Mesothelial cell of epicardium (in vitro differentiated cells): ENCODE results near the gene ZNF365. TPM values are rescaled to one million over a fixed set of nuclear protein-coding genes. Genes with fewer than 3 reads are reported as not detected.

ENCODE experiments used
- DNase-seq, 2 experiments: peaks; one replicate each; pipeline ENCODE4 v3.0.0; 2021; ENCODE audit warnings: low spot score in 2 of 2; ENCODE audit not compliant: unreplicated experiment in 2 of 2
- H3K27ac Mint-ChIP-seq: 2 replicates; pipeline ENCODE4 v1.8.0; 2021; ENCODE audit warnings: mixed read lengths
- H3K27me3 Mint-ChIP-seq: 2 replicates; pipeline ENCODE4 v1.8.0; 2021; ENCODE audit warnings: low read depth, mixed read lengths
- H3K36me3 Mint-ChIP-seq: 2 replicates; pipeline ENCODE4 v1.8.0; 2021; ENCODE audit warnings: mixed read lengths
- H3K4me1 Mint-ChIP-seq: 2 replicates; pipeline ENCODE4 v1.8.0; 2021; ENCODE audit warnings: mixed read lengths
- H3K4me3 Mint-ChIP-seq: 2 replicates; pipeline ENCODE4 v1.8.0; 2021; ENCODE audit warnings: mild to moderate bottlenecking, moderate library complexity, mixed read lengths
- H3K9me3 Mint-ChIP-seq: 2 replicates; pipeline ENCODE4 v1.8.0; 2021; ENCODE audit warnings: mixed read lengths
- CTCF ChIP-seq: fragments of 200-600 bp; sonication (generic); IDR thresholded peaks from one replicate; pipeline ENCODE4 v1.5.0; 2021; ENCODE audit warnings: antibody characterized with exemption; ENCODE audit not compliant: unreplicated experiment
- total RNA-seq: library from RNA; stranded (reverse); gene quantifications from 3 replicates; pipeline ENCODE4 v1.2.1, GENCODE V29; 2021

The ZNF365 gene
- total RNA-seq, 1 donor from 2014 or later, result not detected

DNA sequence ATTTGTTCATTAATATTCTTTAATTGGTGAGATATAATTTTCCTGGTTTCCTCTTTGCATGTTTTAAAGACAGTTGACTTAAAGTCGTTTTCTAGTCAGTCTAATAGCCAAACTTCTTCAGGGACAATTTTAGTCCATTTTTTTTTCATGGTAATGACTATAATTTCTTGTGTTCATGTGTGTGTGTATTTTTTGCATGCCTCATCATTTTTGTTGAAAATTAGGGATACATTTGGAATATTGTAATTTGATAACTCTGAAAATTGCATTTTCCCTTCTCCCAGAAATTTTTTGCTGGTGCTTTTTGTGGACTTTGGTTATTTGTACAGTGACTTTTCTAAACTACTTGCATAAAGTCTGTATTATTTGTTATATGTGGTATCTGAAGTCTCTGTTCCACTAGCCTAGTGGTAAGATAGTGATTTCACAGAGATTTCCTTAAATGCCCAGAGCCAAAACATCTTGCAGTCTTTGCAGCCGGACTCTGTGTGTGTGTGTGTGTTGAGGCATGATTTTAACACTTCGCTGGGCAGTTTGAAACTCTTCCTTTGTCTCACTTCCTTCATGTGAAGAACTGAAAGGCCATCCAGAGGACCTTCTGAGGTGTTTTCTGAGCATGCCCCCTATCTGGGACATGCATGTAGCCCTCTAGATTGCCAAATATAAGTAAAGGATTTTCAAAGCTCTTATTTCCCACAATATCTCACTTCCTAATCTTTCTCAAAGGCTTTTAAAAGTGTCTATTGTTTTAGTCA is 40.9 kb upstream of the ZNF365 start:
- Mint-ChIP-seq H3K4me3 (no peak overlapping the region), H3K36me3 (no peaks in the 10 kb centered on the region), H3K27me3 (peaks cover 3% of the 10 kb centered on the region), H3K9me3 (peaks cover 43% of the 10 kb centered on the region), H3K27ac (no peak overlapping the region), H3K4me1 (no peaks in the 10 kb centered on the region)
- TF ChIP-seq CTCF, result no peak
- no peak for DNase-seq

DNA sequence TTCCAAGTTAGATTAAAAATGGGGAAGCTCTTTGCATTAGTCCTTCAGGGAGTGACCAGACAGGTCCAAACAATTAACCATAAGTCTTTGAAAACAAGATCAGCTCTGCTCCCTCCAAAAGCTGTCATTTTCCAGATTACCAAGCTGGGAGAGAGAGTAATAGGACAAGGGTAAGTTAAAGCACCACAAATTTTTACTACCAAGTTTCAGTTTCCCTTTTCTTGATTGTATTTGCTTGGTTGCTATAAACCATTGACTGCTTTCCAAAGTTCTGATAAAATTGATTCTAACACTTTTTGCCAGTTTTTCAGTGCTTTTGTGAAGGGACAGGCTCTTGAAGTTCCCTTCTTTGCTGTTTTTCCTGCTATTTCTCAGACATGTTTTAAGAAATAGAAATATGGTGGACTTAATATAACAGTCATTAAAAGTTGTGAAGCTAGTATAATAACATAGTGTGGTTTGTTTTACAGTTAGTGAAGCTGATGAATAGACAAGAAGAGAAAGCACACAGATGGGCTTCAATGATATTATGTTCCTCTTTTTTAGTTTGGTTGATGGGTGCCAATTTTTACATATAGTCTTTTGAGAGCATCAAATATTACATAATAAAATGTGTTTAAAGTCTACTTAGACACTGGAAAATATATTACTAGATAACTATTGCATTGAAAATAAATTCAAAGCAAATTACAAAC is 40.0 kb upstream of the ZNF365 start:
- Mint-ChIP-seq H3K4me3 (no peak overlapping the region), H3K27me3 (peaks cover 2% of the 10 kb centered on the region), H3K4me1 (no peaks in the 10 kb centered on the region), H3K27ac (no peak overlapping the region), H3K36me3 (no peaks in the 10 kb centered on the region), H3K9me3 (peaks cover 49% of the 10 kb centered on the region)
- no peak for DNase-seq
- no peak for TF ChIP-seq CTCF

GRCh38 chr10:62335326-62335725 is 38.8 kb upstream of the ZNF365 start:
- no peak for DNase-seq
- H3K27me3 Mint-ChIP-seq, result no peaks in the 10 kb centered on the region
- H3K36me3 Mint-ChIP-seq, result no peaks in the 10 kb centered on the region
- H3K9me3 Mint-ChIP-seq, result peaks cover 58% of the 10 kb centered on the region
- no peak for TF ChIP-seq CTCF
- H3K27ac Mint-ChIP-seq, result no peak overlapping the region
- H3K4me1 Mint-ChIP-seq, result no peaks in the 10 kb centered on the region
- no peak overlapping the region for H3K4me3 Mint-ChIP-seq

GRCh38 chr10:62336404-62336803 is 37.8 kb upstream of the ZNF365 start:
- no peak overlapping the region for H3K4me3 Mint-ChIP-seq
- no peaks in the 10 kb centered on the region for H3K36me3 Mint-ChIP-seq
- DNase-seq, result no peak
- TF ChIP-seq CTCF, result no peak
- H3K9me3 Mint-ChIP-seq, result peaks cover 61% of the 10 kb centered on the region
- no peaks in the 10 kb centered on the region for H3K4me1 Mint-ChIP-seq
- no peaks in the 10 kb centered on the region for H3K27me3 Mint-ChIP-seq
- H3K27ac Mint-ChIP-seq, result no peak overlapping the region

- H3K27me3 Mint-ChIP-seq, result no peaks in the 10 kb centered on the region
- H3K9me3 Mint-ChIP-seq, result peaks cover 66% of the 10 kb centered on the region
- TF ChIP-seq CTCF, result no peak
- no peak overlapping the region for H3K27ac Mint-ChIP-seq
- no peak overlapping the region for H3K4me3 Mint-ChIP-seq
- no peaks in the 10 kb centered on the region for H3K4me1 Mint-ChIP-seq
- peaks cover 4% of the 10 kb centered on the region for H3K36me3 Mint-ChIP-seq
- no peak for DNase-seq
These were observed 32.8 kb upstream of the ZNF365 start for GRCh38 chr10:62341419-62341818.
